Subcutaneous abdominal adipose tissue (tissue), 5 donors: ENCODE data around the gene AGAP1.

ENCODE experiments used
- H3K27ac ChIP-seq: one replicate; pipeline ENCODE4 v1.7.0; 2013; ENCODE audit warnings: low read depth, mild to moderate bottlenecking, inconsistent platforms, low read length, moderate library complexity
- H3K27me3 ChIP-seq, 5 donors: one replicate each; pipeline ENCODE4 v1.7.0; 2013; ENCODE audit warnings: low read length in 5 of 5, inconsistent platforms in 1 of 5; ENCODE audit not compliant: control insufficient read depth in 5 of 5, insufficient read depth in 4 of 5
- H3K36me3 ChIP-seq, 5 donors: one replicate each; pipeline ENCODE4 v1.7.0; 2013; ENCODE audit warnings: low read length in 5 of 5; ENCODE audit not compliant: control insufficient read depth in 5 of 5, insufficient read depth in 5 of 5
- H3K4me1 ChIP-seq, 5 donors: one replicate each; pipeline ENCODE4 v1.7.0; 2013; ENCODE audit warnings: low read length in 5 of 5, mild to moderate bottlenecking in 3 of 5, moderate library complexity in 1 of 5; ENCODE audit not compliant: control insufficient read depth in 5 of 5, insufficient read depth in 5 of 5
- H3K4me3 ChIP-seq, 5 donors: one replicate each; pipeline ENCODE4 v1.7.0; 2013; ENCODE audit warnings: low read length in 5 of 5, low read depth in 1 of 5
- H3K9ac ChIP-seq, 5 donors: one replicate each; pipeline ENCODE4 v1.7.0; 2013; ENCODE audit warnings: low read length in 5 of 5, mild to moderate bottlenecking in 4 of 5, moderate library complexity in 3 of 5
- H3K9me3 ChIP-seq, 5 donors: one replicate each; pipeline ENCODE4 v1.7.0; 2013; ENCODE audit warnings: low read length in 5 of 5; ENCODE audit not compliant: control insufficient read depth in 5 of 5
- donor health status: healthy.
- donor health status: healthy.
- donor health status: healthy.
- donor health status: healthy.
- donor health status: healthy.

The AGAP1 gene

DNA sequence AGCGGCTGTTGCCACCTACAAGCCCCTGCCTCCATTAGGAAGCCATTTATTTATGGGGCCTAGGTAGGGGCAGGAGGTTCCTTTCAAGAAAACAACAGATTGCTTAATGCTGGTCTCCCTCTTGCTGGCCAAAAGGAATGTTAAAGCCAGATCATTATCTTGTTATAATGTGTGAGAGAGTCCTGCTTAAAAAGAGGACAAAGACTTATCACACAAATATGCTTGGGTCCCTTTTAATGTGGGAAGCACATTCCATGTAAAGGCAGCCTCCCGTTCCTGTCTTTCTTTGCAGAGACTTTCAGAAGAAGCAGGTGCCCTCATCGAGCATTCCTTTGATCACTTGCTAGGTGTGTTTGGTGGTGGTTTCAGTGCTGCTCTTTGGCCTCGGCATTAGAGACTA, 76.4 kb downstream of the AGAP1 start:
- H3K9ac ChIP-seq: peak overlapping the region in 1 of 5 donors; percentile 25

DNA sequence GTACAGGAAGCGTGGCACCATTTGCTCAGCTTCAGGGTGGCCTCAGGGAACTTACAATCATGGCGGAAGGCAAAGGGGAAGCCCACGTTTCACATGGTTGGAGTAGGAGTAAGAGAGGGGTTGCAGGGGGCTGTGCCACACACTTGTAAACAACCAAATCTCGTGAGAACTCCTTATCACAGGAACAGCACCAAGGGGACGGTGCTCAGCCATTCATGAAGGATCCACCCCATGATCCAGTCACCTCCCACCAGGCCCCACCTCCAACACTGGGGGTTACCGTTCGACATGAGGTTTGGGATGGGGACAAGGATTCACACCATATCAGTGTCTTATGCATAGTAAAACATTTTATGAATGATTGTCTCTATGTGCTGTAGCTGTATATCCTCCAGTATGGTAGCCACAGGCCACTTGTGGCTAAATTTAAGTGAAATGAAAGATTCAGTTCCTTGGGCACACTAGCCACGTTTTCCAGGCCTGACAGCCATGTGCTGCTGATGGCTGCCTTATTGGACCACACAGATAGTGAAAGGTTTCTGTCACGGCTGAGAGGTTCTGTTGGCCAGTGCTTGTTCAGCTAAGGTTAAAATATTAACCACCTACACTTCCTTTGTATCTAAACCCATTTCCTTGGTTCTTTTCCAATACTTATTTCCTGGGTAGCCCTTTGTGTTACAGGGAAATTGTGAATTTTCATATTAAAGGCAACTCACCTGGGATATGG, 77.3 kb downstream of the AGAP1 start:
- Histone ChIP-seq H3K4me3 (no peak overlapping the region), H3K27me3 (no peaks in the 10 kb centered on the region), H3K9ac (no peak overlapping the region), H3K27ac (no peak overlapping the region), H3K9me3 (peaks cover 3 to 10% (median 8%) of the 10 kb centered on the region in 5 donors), H3K36me3 (peaks cover 0 to 5% (median 0%) of the 10 kb centered on the region in 5 donors), H3K4me1 (peaks cover 0 to 16% (median 2%) of the 10 kb centered on the region in 5 donors)

More for the DNA sequence above, 76.4 kb downstream of the AGAP1 start:
- H3K4me3 ChIP-seq: no peak overlapping the region
- H3K36me3 ChIP-seq: peaks cover 0 to 5% (median 0%) of the 10 kb centered on the region in 5 donors
- H3K4me1 ChIP-seq: peaks cover 0 to 16% (median 2%) of the 10 kb centered on the region in 5 donors
- H3K9me3 ChIP-seq: peaks cover 3 to 10% (median 8%) of the 10 kb centered on the region in 5 donors
- H3K27me3 ChIP-seq: no peaks in the 10 kb centered on the region
- no peak overlapping the region for H3K27ac ChIP-seq

DNA sequence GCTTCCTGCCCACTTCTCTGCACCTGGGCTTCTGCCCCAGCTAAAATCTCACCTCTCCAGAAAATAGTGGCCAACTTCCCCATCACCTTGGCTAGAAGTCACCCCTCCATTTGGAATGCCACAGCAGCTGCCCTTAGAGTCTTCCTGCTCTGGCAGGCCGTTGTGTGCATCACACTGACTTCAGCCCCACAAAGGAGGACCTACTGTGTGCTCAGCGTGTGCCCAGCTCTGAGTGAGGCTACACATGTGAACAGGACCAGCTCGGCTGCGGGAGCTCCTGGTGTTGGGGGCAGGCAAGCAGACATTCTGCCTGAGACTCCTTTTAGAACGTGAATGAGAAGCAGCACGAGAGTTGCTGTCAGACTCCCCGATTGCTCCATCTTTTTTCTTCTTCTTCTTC, 78.7 kb downstream of the AGAP1 start:
- Histone ChIP-seq H3K9ac (no peak overlapping the region), H3K4me3 (no peak overlapping the region), H3K27me3 (no peaks in the 10 kb centered on the region), H3K9me3 (peaks cover 3 to 10% (median 8%) of the 10 kb centered on the region in 5 donors), H3K27ac (no peak overlapping the region), H3K4me1 (peaks cover 1 to 15% (median 8%) of the 10 kb centered on the region in 5 donors), H3K36me3 (peaks cover 0 to 5% (median 0%) of the 10 kb centered on the region in 5 donors)

DNA sequence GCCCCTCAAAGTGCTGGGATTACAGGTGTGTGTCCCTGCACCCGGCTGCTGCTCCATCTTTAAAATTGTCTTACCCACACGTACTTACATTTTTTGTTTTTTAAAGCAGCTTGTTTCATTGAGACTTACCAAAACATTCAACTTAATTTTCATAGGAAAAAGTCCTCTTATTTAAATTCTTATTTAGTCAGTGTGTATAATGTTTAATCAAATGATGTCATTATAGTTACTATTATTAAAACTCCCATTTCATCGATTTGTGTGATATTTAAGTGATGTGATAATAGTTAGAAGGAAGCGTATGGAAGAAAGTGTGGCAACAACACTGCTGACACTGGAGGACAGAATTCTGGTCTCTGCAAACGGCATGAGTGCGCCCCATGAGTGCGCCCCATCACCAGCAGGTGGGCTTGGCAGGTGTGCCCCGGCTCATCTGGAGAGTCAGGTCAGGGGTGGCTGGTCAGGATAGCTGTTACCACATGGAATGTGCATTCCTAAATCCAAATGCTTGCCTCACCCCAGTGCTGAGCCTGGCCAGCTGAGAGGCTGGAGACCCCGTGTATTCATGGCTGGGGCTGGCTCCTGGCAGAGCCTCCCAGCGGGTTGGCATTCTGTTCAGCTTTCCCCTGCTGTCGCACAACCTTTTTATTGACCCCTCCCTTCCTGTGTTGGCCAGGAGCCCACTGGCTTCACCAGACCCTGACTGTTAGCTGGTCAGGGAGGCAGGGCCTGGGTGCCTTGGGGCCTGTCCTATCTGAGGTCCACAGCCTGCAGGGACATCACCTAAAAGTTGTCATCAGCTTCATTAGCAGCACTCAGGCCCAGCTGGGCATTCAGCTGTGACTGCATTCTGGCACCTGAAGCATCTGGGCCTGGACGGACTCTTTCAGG, 79.7 kb downstream of the AGAP1 start:
- no peak overlapping the region for H3K4me3 ChIP-seq
- no peak overlapping the region for H3K27ac ChIP-seq
- no peaks in the 10 kb centered on the region for H3K27me3 ChIP-seq
- H3K36me3 ChIP-seq: peaks cover 0 to 2% (median 0%) of the 10 kb centered on the region in 5 donors
- H3K9ac ChIP-seq: no peak overlapping the region
- H3K9me3 ChIP-seq: peaks cover 1 to 4% (median 3%) of the 10 kb centered on the region in 5 donors
- peaks cover 3 to 18% (median 15%) of the 10 kb centered on the region in 5 donors for H3K4me1 ChIP-seq

DNA sequence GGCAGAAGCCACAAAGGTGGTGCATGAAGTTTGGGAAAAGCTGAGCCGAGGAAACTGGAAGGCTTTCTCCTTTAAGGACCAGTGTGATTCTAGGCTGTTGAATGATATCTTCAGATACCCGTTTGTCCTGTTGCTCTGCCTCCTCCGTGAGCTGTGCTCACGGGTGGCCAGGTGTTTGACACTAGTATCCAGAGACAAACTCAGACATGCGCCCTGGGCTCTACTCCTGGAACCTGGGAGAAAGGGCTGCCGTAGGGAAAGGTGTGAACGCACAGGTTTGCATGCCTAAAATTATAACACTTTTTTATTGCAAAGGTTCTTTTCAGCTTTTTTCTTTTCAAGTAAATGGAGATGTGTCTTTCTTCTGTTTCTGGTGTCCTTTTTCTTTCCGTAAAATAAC, 81.6 kb downstream of the AGAP1 start:
- no peak overlapping the region for H3K9ac ChIP-seq
- H3K27ac ChIP-seq: no peak overlapping the region
- H3K4me3 ChIP-seq: no peak overlapping the region
- H3K36me3 ChIP-seq: no peaks in the 10 kb centered on the region
- no peaks in the 10 kb centered on the region for H3K27me3 ChIP-seq
- no peaks in the 10 kb centered on the region for H3K9me3 ChIP-seq
- H3K4me1 ChIP-seq: peaks cover 3 to 17% (median 15%) of the 10 kb centered on the region in 5 donors

DNA sequence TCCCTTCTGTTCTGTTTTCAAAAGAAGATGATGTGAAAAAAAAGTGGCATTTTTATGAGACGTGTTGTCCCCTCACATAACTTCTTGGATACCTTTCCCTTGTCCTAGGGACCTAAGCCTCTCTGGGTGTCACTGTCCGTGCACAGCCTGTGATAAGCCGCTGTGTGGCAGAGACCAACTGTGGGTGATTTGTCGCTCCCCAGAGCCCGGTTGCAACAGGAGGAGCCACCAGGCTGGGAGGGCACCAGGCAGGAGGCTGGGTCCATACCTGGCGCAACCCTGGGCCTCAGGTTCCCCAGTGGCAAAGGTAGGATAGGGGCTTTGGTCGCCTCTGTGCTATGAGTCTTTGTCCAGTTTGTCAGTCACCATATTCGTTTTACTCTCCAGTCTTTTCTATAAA, 82.1 kb downstream of the AGAP1 start:
- Histone ChIP-seq H3K9ac (no peak overlapping the region), H3K4me1 (peaks cover 3 to 17% (median 15%) of the 10 kb centered on the region in 5 donors), H3K9me3 (no peaks in the 10 kb centered on the region), H3K4me3 (no peak overlapping the region), H3K36me3 (no peaks in the 10 kb centered on the region), H3K27me3 (no peaks in the 10 kb centered on the region), H3K27ac (no peak overlapping the region)

GRCh38 chr2:235576337-235576910, 82.6 kb downstream of the AGAP1 start:
- no peak overlapping the region for H3K27ac ChIP-seq

DNA sequence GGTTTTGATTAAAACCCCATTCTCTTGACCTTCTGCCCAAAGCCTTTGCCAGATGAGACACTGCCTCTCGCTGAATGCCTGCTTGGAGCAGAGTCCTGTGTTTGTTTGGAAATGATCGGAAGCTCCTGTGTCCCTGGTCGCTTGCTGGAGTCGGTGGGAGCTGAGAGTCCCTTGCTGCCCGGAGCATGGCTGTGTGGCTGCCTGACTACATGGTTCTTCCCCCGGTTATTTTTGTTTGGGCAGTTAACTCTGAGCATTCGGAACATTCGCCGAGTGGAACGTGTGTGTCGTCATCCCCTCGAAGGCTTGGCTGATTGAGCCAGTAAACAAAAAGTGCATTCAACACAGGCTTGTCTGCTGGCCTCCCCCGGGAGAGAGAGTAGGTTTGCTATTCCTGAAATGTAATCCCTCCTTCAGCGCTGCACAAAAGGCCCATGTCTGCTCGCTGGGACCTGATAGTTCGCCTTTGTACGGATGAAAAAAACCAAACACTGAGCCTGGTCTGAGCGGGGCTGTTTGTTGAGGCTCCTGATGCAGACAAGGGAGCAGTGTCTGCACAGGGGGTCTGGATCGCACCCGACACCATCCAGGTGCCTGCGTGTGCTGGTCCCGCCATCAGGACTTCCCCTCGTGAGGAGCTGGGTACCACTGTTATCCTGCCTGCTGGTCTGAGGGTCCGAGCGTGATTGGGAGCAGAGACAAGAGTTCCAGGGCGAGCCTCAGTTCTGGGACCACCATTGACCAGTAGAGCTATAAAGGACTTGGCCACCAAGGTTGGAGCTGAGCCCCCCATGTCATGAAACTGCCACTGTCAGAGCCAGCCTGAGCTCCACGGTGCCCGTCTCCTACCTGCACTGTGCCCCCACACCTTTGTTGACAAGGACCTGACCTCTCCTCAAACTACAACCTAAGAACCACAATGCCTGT, 83.8 kb downstream of the AGAP1 start:
- H3K9ac ChIP-seq: peak overlapping the region in 3 of 5 donors; percentile 8 to 35 (median 22)
- H3K4me3 ChIP-seq: peak overlapping the region; percentile 20 to 65 (median 40)
- no peak overlapping the region for H3K27ac ChIP-seq

More at GRCh38 chr2:235576337-235576910, 82.6 kb downstream of the AGAP1 start:
- no peak overlapping the region for H3K4me3 ChIP-seq
- H3K27me3 ChIP-seq: no peaks in the 10 kb centered on the region
- H3K4me1 ChIP-seq: peaks cover 3 to 17% (median 15%) of the 10 kb centered on the region in 5 donors
- no peaks in the 10 kb centered on the region for H3K36me3 ChIP-seq
- no peak overlapping the region for H3K9ac ChIP-seq
- H3K9me3 ChIP-seq: no peaks in the 10 kb centered on the region

GRCh38 chr2:235579128-235579527, 85.3 kb downstream of the AGAP1 start:
- Histone ChIP-seq H3K4me1 (peaks cover 3 to 24% (median 18%) of the 10 kb centered on the region in 5 donors), H3K27me3 (no peaks in the 10 kb centered on the region), H3K4me3 (no peak overlapping the region), H3K9me3 (no peaks in the 10 kb centered on the region), H3K36me3 (no peaks in the 10 kb centered on the region), H3K27ac (no peak overlapping the region), H3K9ac (no peak overlapping the region)

More for the DNA sequence above, 83.8 kb downstream of the AGAP1 start:
- Histone ChIP-seq H3K9me3 (no peaks in the 10 kb centered on the region), H3K27me3 (no peaks in the 10 kb centered on the region), H3K36me3 (no peaks in the 10 kb centered on the region), H3K4me1 (peaks cover 3 to 25% (median 16%) of the 10 kb centered on the region in 5 donors)
